Osteoblast (primary cell): ENCODE results near the gene KRAS. TPM values are rescaled to one million over a fixed set of nuclear protein-coding genes. Genes with fewer than 3 reads are reported as not detected.

Experiments
- DNase-seq: peaks from one replicate; pipeline ENCODE4 v3.0.0; 2011; ENCODE audit warnings: low spot score, mixed read lengths; ENCODE audit not compliant: insufficient read length; ENCODE audit errors: missing footprints
- H2AFZ ChIP-seq: 2 replicates; pipeline ENCODE4 v1.6.0; 2011; ENCODE audit warnings: mild to moderate bottlenecking, low read length
- H3K27ac ChIP-seq: 2 replicates; pipeline ENCODE4 v1.5.1; 2011; ENCODE audit warnings: mild to moderate bottlenecking, low read depth, low read length, moderate library complexity
- H3K27me3 ChIP-seq: 2 replicates; pipeline ENCODE4 v1.6.0; 2012; ENCODE audit warnings: mild to moderate bottlenecking, control low read depth, inconsistent platforms, low read length, moderate library complexity; ENCODE audit not compliant: insufficient read depth
- H3K36me3 ChIP-seq: 2 replicates; pipeline ENCODE4 v1.5.1; 2011; ENCODE audit warnings: mild to moderate bottlenecking, low read length, control low read depth, moderate library complexity; ENCODE audit not compliant: insufficient read depth
- H3K4me1 ChIP-seq: 2 replicates; pipeline ENCODE4 v1.5.1; 2011; ENCODE audit warnings: mild to moderate bottlenecking, low read length, control low read depth, moderate library complexity; ENCODE audit not compliant: insufficient read depth
- H3K4me2 ChIP-seq: 2 replicates; pipeline ENCODE4 v1.6.0; 2011; ENCODE audit warnings: mild to moderate bottlenecking, low read length; ENCODE audit not compliant: insufficient read depth
- H3K4me3 ChIP-seq: fragments of 200-600 bp; sonication (generic); 3 replicates; pipeline ENCODE4 v1.5.1; 2012; ENCODE audit warnings: mild to moderate bottlenecking, low read length, inconsistent platforms; ENCODE audit not compliant: insufficient read depth
- H3K79me2 ChIP-seq: 2 replicates; pipeline ENCODE4 v1.6.0; 2012; ENCODE audit warnings: mild to moderate bottlenecking, low read length, control low read depth, inconsistent platforms; ENCODE audit not compliant: insufficient read depth
- H3K9me3 ChIP-seq: 2 replicates; pipeline ENCODE4 v1.5.1; 2011; ENCODE audit warnings: low read depth, low read length, control low read depth
- H4K20me1 ChIP-seq: 2 replicates; pipeline ENCODE4 v1.6.0; 2012; ENCODE audit warnings: mild to moderate bottlenecking, low read length, control low read depth; ENCODE audit not compliant: insufficient read depth
- total RNA-seq: library from RNA; depleted of rRNA; stranded (reverse); fragments of >200 nt; gene quantifications from 2 replicates; pipeline ENCODE4 v1.2.3, GENCODE V29; 2012
- TF ChIP-seq, protein P1 (sequence below): IDR thresholded peaks from 2 replicates; pipeline ENCODE4 v1.5.1; 2011; ENCODE audit warnings: mild to moderate bottlenecking, low read depth, low read length, moderate library complexity; ENCODE audit errors: extremely low read depth

Gene KRAS
- total RNA-seq, 1 donor, result 18.5 TPM

DNA sequence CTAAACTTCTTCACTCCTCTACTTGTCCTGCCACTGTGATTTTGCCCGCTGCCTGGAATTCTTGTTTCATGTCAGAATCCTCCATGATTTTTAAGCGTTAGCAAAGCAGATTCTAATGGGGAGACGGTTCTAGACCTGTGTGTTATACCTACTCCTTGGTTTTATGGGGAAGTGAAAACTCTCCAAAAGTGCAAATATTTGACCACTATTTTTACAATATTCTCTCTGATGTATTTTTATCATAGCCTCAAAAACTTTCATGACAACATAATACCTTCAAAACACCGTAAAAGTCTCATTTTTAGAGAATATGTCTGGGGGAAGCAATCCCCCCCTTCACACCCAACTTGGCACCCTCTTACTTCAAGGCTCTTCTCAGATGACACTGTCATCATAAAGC is 12.9 kb upstream of the KRAS start:
- no peak for DNase-seq
- no peak overlapping the region for H2AFZ ChIP-seq
- peaks cover 6% of the 10 kb centered on the region for H3K27me3 ChIP-seq
- H3K79me2 ChIP-seq, result no peaks in the 10 kb centered on the region
- no peak overlapping the region for H3K4me2 ChIP-seq
- TF ChIP-seq, protein P1, sequence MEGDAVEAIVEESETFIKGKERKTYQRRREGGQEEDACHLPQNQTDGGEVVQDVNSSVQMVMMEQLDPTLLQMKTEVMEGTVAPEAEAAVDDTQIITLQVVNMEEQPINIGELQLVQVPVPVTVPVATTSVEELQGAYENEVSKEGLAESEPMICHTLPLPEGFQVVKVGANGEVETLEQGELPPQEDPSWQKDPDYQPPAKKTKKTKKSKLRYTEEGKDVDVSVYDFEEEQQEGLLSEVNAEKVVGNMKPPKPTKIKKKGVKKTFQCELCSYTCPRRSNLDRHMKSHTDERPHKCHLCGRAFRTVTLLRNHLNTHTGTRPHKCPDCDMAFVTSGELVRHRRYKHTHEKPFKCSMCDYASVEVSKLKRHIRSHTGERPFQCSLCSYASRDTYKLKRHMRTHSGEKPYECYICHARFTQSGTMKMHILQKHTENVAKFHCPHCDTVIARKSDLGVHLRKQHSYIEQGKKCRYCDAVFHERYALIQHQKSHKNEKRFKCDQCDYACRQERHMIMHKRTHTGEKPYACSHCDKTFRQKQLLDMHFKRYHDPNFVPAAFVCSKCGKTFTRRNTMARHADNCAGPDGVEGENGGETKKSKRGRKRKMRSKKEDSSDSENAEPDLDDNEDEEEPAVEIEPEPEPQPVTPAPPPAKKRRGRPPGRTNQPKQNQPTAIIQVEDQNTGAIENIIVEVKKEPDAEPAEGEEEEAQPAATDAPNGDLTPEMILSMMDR, result no peak
- no peaks in the 10 kb centered on the region for H4K20me1 ChIP-seq
- no peaks in the 10 kb centered on the region for H3K36me3 ChIP-seq
- H3K4me3 ChIP-seq, result no peak overlapping the region
- H3K4me1 ChIP-seq, result no peaks in the 10 kb centered on the region
- H3K27ac ChIP-seq, result no peak overlapping the region
- H3K9me3 ChIP-seq, result no peaks in the 10 kb centered on the region

GRCh38 chr12:25262389-25263074 is 11.8 kb upstream of the KRAS start:
- Histone ChIP-seq H4K20me1 (no peaks in the 10 kb centered on the region), H3K4me2 (no peak overlapping the region), H3K9me3 (no peaks in the 10 kb centered on the region), H2AFZ (no peak overlapping the region), H3K27me3 (peaks cover 6% of the 10 kb centered on the region), H3K36me3 (no peaks in the 10 kb centered on the region), H3K4me1 (no peaks in the 10 kb centered on the region), H3K4me3 (no peak overlapping the region), H3K27ac (no peak overlapping the region), H3K79me2 (no peaks in the 10 kb centered on the region)
- TF ChIP-seq, protein P1, result no peak
- DNase-seq, result no peak

DNA sequence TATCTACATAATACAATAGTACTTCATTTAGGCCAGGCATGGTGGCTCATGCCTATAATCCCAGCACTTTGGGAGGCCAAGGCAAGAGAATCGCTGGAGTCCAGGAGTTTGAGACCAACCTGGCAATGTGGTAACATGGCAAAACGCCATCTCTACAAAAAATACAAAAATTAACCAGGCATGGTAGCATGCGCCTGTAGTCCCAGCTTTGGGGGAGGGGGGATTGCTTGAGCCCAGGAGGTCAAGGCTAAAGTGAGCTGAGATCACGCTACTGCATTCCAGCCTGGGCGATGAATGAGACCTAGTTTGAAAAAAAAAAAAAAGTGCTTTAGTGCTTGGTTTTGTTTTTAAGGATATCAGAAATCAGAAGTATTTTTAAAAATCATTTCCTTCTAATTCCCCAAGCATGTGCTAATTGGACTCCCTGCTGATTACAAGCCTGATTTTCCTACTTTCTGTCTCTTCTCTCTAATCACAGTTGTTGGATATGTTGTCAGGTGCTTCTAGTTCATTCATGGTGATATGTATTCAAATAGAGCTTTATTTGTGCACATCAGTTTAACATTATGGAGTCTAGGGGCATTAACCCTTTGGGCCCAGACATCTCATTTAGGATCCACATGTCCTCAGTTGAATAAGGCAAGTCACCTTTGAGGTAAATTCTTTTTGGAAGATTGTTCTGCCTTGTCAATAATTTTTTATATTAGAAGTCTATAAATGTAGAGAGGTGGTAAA is 7.0 kb upstream of the KRAS start:
- no peak overlapping the region for H3K27ac ChIP-seq
- H3K4me3 ChIP-seq, result no peak overlapping the region
- no peaks in the 10 kb centered on the region for H3K36me3 ChIP-seq
- no peaks in the 10 kb centered on the region for H3K4me1 ChIP-seq
- H3K27me3 ChIP-seq, result peaks cover 2% of the 10 kb centered on the region
- no peaks in the 10 kb centered on the region for H3K9me3 ChIP-seq
- H3K79me2 ChIP-seq, result no peaks in the 10 kb centered on the region
- no peaks in the 10 kb centered on the region for H4K20me1 ChIP-seq
- no peak overlapping the region for H2AFZ ChIP-seq
- TF ChIP-seq, protein P1, result no peak
- no peak for DNase-seq
- H3K4me2 ChIP-seq, result no peak overlapping the region

DNA sequence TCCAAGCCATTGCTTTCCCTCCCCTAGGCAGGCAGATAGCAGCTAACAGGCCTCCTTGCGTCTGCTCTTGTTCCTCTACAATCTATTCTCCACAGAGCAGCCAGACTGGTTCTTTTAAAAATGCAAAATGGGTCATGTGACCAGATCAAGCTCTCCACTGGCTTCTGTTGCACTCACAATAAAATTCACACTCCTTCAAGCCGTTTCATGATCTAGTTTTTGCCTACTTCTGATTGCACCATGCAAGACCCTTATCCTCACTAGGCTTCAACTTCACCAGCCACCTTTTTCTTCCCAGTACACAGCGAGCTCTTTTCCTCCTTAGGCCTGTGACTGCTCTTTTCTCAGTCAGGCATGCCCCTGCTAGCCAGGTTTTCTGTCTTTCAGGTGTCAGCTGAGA is 6.1 kb upstream of the KRAS start:
- no peaks in the 10 kb centered on the region for H3K79me2 ChIP-seq
- H3K27me3 ChIP-seq, result peaks cover 2% of the 10 kb centered on the region
- H3K36me3 ChIP-seq, result no peaks in the 10 kb centered on the region
- no peak for DNase-seq
- H3K27ac ChIP-seq, result no peak overlapping the region
- H3K4me3 ChIP-seq, result no peak overlapping the region
- no peaks in the 10 kb centered on the region for H4K20me1 ChIP-seq
- H2AFZ ChIP-seq, result no peak overlapping the region
- TF ChIP-seq, protein P1, result no peak
- H3K9me3 ChIP-seq, result no peaks in the 10 kb centered on the region
- H3K4me1 ChIP-seq, result no peaks in the 10 kb centered on the region
- no peak overlapping the region for H3K4me2 ChIP-seq
